AG04449 (cell line): Measurements from ENCODE around the gene CHN2.

Experiments used
- CTCF ChIA-PET: fragments of 350-600 bp; formaldehyde crosslinking; extraction: SDS; loops from one replicate; lab custom pipeline; 2021; ENCODE audit warnings: antibody characterized with exemption; lab: Yijun Ruan, JAX
- POLR2A ChIA-PET: fragments of 400-600, 350-600 bp; formaldehyde crosslinking; extraction: SDS; loops from one replicate; lab custom pipeline; 2020; ENCODE audit warnings: antibody characterized with exemption, inconsistent platforms; lab: Yijun Ruan, JAX
- DNase-seq: peaks from one replicate; pipeline ENCODE4 v3.0.0-alpha.2; 2010; ENCODE audit warnings: low read depth, low spot score
- H3K4me3 ChIP-seq: 2 replicates; pipeline ENCODE4 v1.5.1; 2011; ENCODE audit warnings: low read depth, mild to moderate bottlenecking, control low read depth, low read length
- CTCF ChIP-seq: IDR thresholded peaks from one replicate; pipeline ENCODE4 v1.5.1; 2011; ENCODE audit warnings: mild to moderate bottlenecking, moderate library complexity, low read length, control low read depth, inconsistent platforms; ENCODE audit not compliant: insufficient read depth; ENCODE audit errors: missing control alignments

Gene CHN2

GRCh38 chr7:29277436-29278215, 83.1 kb downstream of the CHN2 start:
- CTCF ChIA-PET = no interaction called here
- H3K4me3 ChIP-seq = no peak overlapping the region
- no peak for TF ChIP-seq CTCF
- DNase-seq = no peak
- POLR2A ChIA-PET = no interaction called here

GRCh38 chr7:29278337-29279069, 83.9 kb downstream of the CHN2 start:
- ChIA-PET CTCF (no interaction called here), POLR2A (no interaction called here)
- no peak overlapping the region for H3K4me3 ChIP-seq
- TF ChIP-seq CTCF = no peak
- DNase-seq = no peak

- POLR2A ChIA-PET = no interaction called here
- no peak for TF ChIP-seq CTCF
- CTCF ChIA-PET = no interaction called here
- no peak for DNase-seq
- H3K4me3 ChIP-seq = no peak overlapping the region
Measured at GRCh38 chr7:29281782-29282541, 87.4 kb downstream of the CHN2 start.

GRCh38 chr7:29282819-29283414, 88.3 kb downstream of the CHN2 start:
- H3K4me3 ChIP-seq = no peak overlapping the region
- ChIA-PET CTCF (no interaction called here), POLR2A (no interaction called here)
- no peak for DNase-seq
- no peak for TF ChIP-seq CTCF

GRCh38 chr7:29284696-29285443, 90.3 kb downstream of the CHN2 start:
- DNase-seq = no peak
- no peak for TF ChIP-seq CTCF
- POLR2A ChIA-PET = no interaction called here
- no peak overlapping the region for H3K4me3 ChIP-seq
- CTCF ChIA-PET = interaction anchor here (1.0 kb wide), 1 partner anchor 358 kb away, joined by 3 read pairs; no protein-coding TSS in a partner anchor
